HEK293 (cell line): ENCODE measurements around the gene PAX6.

ENCODE experiments used
- CTCF ChIP-seq: fragments of 450-650 bp; formaldehyde crosslinking; IDR thresholded peaks from 2 replicates; pipeline ENCODE4 v1.5.1; 2016; ENCODE audit warnings: missing biosample characterization, missing genetic modification characterization
- GFI1B ChIP-seq: fragments of 450-650 bp; formaldehyde crosslinking; IDR thresholded peaks from 2 replicates; pipeline ENCODE4 v1.5.1; 2016; ENCODE audit warnings: missing biosample characterization, missing genetic modification characterization
- PATZ1 ChIP-seq: fragments of 450-650 bp; formaldehyde crosslinking; IDR thresholded peaks from 2 replicates; pipeline ENCODE4 v1.5.1; 2016; ENCODE audit warnings: missing biosample characterization, missing genetic modification characterization
- SP3 ChIP-seq: fragments of 450-650 bp; formaldehyde crosslinking; IDR thresholded peaks from 2 replicates; pipeline ENCODE4 v1.5.1; 2016; ENCODE audit warnings: missing biosample characterization, missing genetic modification characterization
- YY1 ChIP-seq: fragments of 450-650 bp; formaldehyde crosslinking; IDR thresholded peaks from 2 replicates; pipeline ENCODE4 v1.5.1; 2018; ENCODE audit warnings: missing biosample characterization, missing genetic modification characterization
- ZBTB10 ChIP-seq: fragments of 450-650 bp; formaldehyde crosslinking; IDR thresholded peaks from 2 replicates; pipeline ENCODE4 v1.5.1; 2016; ENCODE audit warnings: missing biosample characterization, missing genetic modification characterization
- ZNF26 ChIP-seq: fragments of 450-650 bp; formaldehyde crosslinking; IDR thresholded peaks from 2 replicates; pipeline ENCODE4 v1.5.1; 2016; ENCODE audit warnings: missing biosample characterization, missing genetic modification characterization
- ZNF274 ChIP-seq, 2 experiments: fragments of 200-500 bp in 1 of 2; fragments of 450-650 bp in 1 of 2; sonication (Bioruptor generic) in 1 of 2; formaldehyde crosslinking in 1 of 2; IDR thresholded peaks; 2 replicates each; pipeline versions ENCODE4 v1.5.1 to v1.6.1; 2014 to 2016; ENCODE audit warnings: borderline replicate concordance in 1 of 2, inconsistent platforms in 1 of 2, low read length in 1 of 2, missing biosample characterization in 1 of 2, missing genetic modification characterization in 1 of 2
- ZNF311 ChIP-seq: fragments of 450-650 bp; formaldehyde crosslinking; IDR thresholded peaks from 2 replicates; pipeline ENCODE4 v1.5.1; 2017; ENCODE audit warnings: missing biosample characterization, missing genetic modification characterization, borderline replicate concordance
- ZNF704 ChIP-seq: fragments of 450-650 bp; formaldehyde crosslinking; IDR thresholded peaks from 2 replicates; pipeline ENCODE4 v1.5.1; 2016; ENCODE audit warnings: missing biosample characterization, missing genetic modification characterization
- ZNF768 ChIP-seq: fragments of 450-650 bp; formaldehyde crosslinking; IDR thresholded peaks from 2 replicates; pipeline ENCODE4 v1.5.1; 2018; ENCODE audit warnings: missing biosample characterization, mild to moderate bottlenecking, missing genetic modification characterization

GRCh38 chr11:31801298-31801702 lies 9.8 kb downstream of the PAX6 start:
- no peak for TF ChIP-seq YY1
- no peak for TF ChIP-seq SP3 (tag by site-specific recombination)
- no peak for TF ChIP-seq ZBTB10 (tag by site-specific recombination)
- TF ChIP-seq CTCF (tag by site-specific recombination) = no peak
- no peak for TF ChIP-seq ZNF26
- no peak for TF ChIP-seq ZNF274 (IDR thresholded peaks at IDR 0.05; ENCODE audit: low read length)
- no peak for TF ChIP-seq ZNF274 (tag by site-specific recombination; IDR thresholded peaks at IDR 0.05; ENCODE audit: borderline replicate concordance)
- no peak for TF ChIP-seq ZNF768 (tag by site-specific recombination)
- no peak for TF ChIP-seq ZNF704 (tag by site-specific recombination)
- no peak for TF ChIP-seq GFI1B
- no peak for TF ChIP-seq PATZ1 (tag by site-specific recombination)
- TF ChIP-seq ZNF311 (tag by site-specific recombination) = no peak
